Measurements from ENCODE around the gene MRPS14. TPM values are rescaled to one million over a fixed set of nuclear protein-coding genes. Genes with fewer than 3 reads are reported as not detected.

The MRPS14 gene
- total and polyA plus RNA-seq, 9 of the 15 experiments (the other 6 are each of a cell fraction or from before 2014, with no cell fraction given), result 38.1 to 231 (median 54.9) TPM

DNA sequence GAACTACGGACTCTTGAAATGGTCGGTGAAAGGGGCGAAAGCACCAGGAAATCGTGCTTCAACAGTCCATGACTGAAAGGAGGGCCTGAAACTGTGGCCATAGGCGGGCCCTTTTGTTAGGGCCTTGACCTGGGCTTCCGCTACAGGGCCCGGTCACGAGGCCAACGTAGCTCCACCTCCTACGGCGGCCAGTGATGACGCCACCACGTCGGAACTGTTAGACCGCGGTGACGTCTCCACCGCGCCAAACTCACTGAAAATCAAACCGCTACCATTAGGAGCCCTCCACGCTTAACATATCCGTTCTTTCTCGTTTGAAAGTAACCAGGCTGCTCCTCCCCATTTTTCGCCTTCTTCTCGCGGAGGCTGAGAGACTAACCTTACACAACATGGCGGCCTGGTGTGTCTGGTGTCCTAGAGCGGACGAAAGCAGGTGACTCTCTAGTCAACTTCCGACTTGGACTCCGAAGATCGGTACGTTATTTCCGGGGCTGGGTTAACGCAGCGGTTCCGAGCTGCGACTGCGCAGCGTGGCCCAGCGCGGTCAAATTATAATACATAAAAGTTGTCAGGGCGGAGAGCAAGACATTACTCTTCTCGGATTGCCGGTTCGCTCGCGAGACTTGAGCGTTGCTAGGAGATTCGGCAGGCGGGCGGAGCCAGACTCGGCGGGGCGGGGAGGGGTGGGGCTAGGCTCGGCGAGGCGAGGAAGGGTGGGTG, 23.8 kb downstream of the MRPS14 start (continued):
- peak; percentile 85 to 90 for TF ChIP-seq MNT (conservative IDR thresholded peaks at IDR 0.05)
- 0 out of 2 replicates have a peak, but pooled peaks have one; percentile 28 for TF ChIP-seq ZFPM2 (CRISPR knock-in tag; IDR thresholded peaks at IDR 0.05)
- TF ChIP-seq SNAPC5 (CRISPR knock-in tag; IDR thresholded peaks at IDR 0.05), result no peak
- peak in 1 of 2 experiments; percentile 89; a peak in 2 of 4 replicates for TF ChIP-seq TRIM24 (IDR thresholded peaks at IDR 0.05)
- peak; percentile 41 to 44; a peak in 3 of 4 replicates for TF ChIP-seq SIX5 (IDR thresholded peaks at IDR 0.05; ENCODE audit: borderline replicate concordance in 1 of 2, insufficient read depth in 1 of 2, low read depth in 1 of 2, low read length in 2 of 2)
- TF ChIP-seq SIN3B (IDR thresholded peaks at IDR 0.05; ENCODE audit: low read depth), result peak; percentile 93
- peak; percentile 94 for TF ChIP-seq MEIS2 (IDR thresholded peaks at IDR 0.05; ENCODE audit: partially characterized antibody)
- peak; percentile 82; the same call in 1 of the 2 replicates for TF ChIP-seq HLTF (IDR thresholded peaks at IDR 0.05)
- peak; percentile 78 for TF ChIP-seq ZBED1 (IDR thresholded peaks at IDR 0.05)
- peak; percentile 71 for TF ChIP-seq FOSL1 (tag; conservative IDR thresholded peaks at IDR 0.05)
- peak; percentile 64; the same call in 1 of the 2 replicates for TF ChIP-seq KLF6 (CRISPR knock-in tag; IDR thresholded peaks at IDR 0.05; ENCODE audit: borderline replicate concordance)
- peak; percentile 62; the same call in 1 of the 2 replicates for TF ChIP-seq HMGXB4 (CRISPR knock-in tag; IDR thresholded peaks at IDR 0.05)
- peak; percentile 90 for TF ChIP-seq TAF1 (IDR thresholded peaks at IDR 0.05; ENCODE audit: control insufficient read depth, extremely low read depth, insufficient read depth, low read length, severe bottlenecking)
- TF ChIP-seq, protein P1, sequence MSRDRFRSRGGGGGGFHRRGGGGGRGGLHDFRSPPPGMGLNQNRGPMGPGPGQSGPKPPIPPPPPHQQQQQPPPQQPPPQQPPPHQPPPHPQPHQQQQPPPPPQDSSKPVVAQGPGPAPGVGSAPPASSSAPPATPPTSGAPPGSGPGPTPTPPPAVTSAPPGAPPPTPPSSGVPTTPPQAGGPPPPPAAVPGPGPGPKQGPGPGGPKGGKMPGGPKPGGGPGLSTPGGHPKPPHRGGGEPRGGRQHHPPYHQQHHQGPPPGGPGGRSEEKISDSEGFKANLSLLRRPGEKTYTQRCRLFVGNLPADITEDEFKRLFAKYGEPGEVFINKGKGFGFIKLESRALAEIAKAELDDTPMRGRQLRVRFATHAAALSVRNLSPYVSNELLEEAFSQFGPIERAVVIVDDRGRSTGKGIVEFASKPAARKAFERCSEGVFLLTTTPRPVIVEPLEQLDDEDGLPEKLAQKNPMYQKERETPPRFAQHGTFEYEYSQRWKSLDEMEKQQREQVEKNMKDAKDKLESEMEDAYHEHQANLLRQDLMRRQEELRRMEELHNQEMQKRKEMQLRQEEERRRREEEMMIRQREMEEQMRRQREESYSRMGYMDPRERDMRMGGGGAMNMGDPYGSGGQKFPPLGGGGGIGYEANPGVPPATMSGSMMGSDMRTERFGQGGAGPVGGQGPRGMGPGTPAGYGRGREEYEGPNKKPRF (IDR thresholded peaks at IDR 0.05; ENCODE audit: low read depth, low read length), result no peak
- TF ChIP-seq ZNF398 (CRISPR knock-in tag; IDR thresholded peaks at IDR 0.05), result no peak
- no peak for TF ChIP-seq JUNB (CRISPR knock-in tag; conservative IDR thresholded peaks at IDR 0.05)
- peak; percentile 28 for TF ChIP-seq RB1 (IDR thresholded peaks at IDR 0.05; ENCODE audit: low read depth)
- no peak for TF ChIP-seq POLR3G (IDR thresholded peaks at IDR 0.05; ENCODE audit: extremely low read depth, insufficient read length, insufficient replicate concordance)
- no peak for TF ChIP-seq ZNF384 (IDR thresholded peaks at IDR 0.05; ENCODE audit: low read depth, low read length)

Measured in K562 (cell line).